Right lobe of liver (tissue), 6 donors: ENCODE measurements around the gene SCN3B. TPM values are rescaled to one million over a fixed set of nuclear protein-coding genes. Genes with fewer than 3 reads are reported as not detected.

Experiments used
- ATAC-seq, 4 donors: fragments of 200-7000 bp; cut with Tn5 transposase; one replicate each; pipeline ENCODE4 v1.9.1; 2020; ENCODE audit warnings: mild to moderate bottlenecking in 4 of 4, moderate library complexity in 4 of 4
- DNase-seq, 3 donors: peaks; one replicate each; pipeline ENCODE4 v3.0.0-alpha.2; 2020
- H3K27ac ChIP-seq, 3 donors: fragments of 200-600 bp; one replicate each; pipeline ENCODE4 v1.8.0; 2022
- H3K27me3 ChIP-seq, 2 donors: fragments of 200-600 bp; one replicate each; pipeline ENCODE4 v1.8.0; 2022
- H3K36me3 ChIP-seq, 4 donors: fragments of 200-600 bp; sonication (generic) in 1 of 4; one replicate each; pipeline versions ENCODE4 v1.5.1 to v1.8.0; 2017 to 2022; ENCODE audit warnings: control low read depth in 1 of 4
- H3K4me1 ChIP-seq, 4 donors: fragments of 200-600 bp; sonication (generic) in 1 of 4; one replicate each; pipeline versions ENCODE4 v1.5.1 to v1.8.0; 2017 to 2022; ENCODE audit warnings: control low read depth in 1 of 4
- H3K4me3 ChIP-seq, 3 donors: fragments of 200-600 bp; one replicate each; pipeline ENCODE4 v1.8.0; 2022
- H3K9me3 ChIP-seq, 4 donors: fragments of 200-600 bp; sonication (generic) in 1 of 4; one replicate each; pipeline versions ENCODE4 v1.5.1 to v1.8.0; 2017 to 2022; ENCODE audit warnings: control low read depth in 1 of 4
- CTCF ChIP-seq, 4 donors: fragments of 200-600 bp in 3 of 4; fragments of 450-650 bp in 1 of 4; IDR thresholded peaks; one replicate each; pipeline versions ENCODE4 v1.5.1 to v1.8.0; 2016 to 2022; ENCODE audit warnings: antibody characterized with exemption in 4 of 4, mild to moderate bottlenecking in 2 of 4
- POLR2A ChIP-seq: fragments of 450-650 bp; IDR thresholded peaks from one replicate; pipeline ENCODE4 v1.6.1; 2017; ENCODE audit warnings: antibody characterized with exemption, mild to moderate bottlenecking
- WGBS: methylation state at CpG from one replicate; pipeline ENCODE4 v1.1.6; 2018; ENCODE audit warnings: low coverage, low lambda C conversion rate; ENCODE audit not compliant: insufficient coverage; ENCODE audit errors: missing lambda C conversion rate; 5-methylcytosine and 5-hydroxymethylcytosine counted together
- intact Hi-C, 2 donors: fragments of 100-400 bp; cut with DNase I; formaldehyde crosslinking; loops; one replicate each; pipeline versions ENCODE4 v1.11.2 to v1.14.1; 2022
- total RNA-seq, 6 experiments: library from RNA; depleted of rRNA in 2 of 6; stranded (reverse); fragments of >200 nt in 2 of 6; fragmentation: NEBNext Ultra II Directional in 3 of 6; extraction: Animal tissue kit (Norgen Biotek cat#: 25700) in 3 of 6; gene quantifications; one replicate each; pipeline versions ENCODE4 v1.1.0 to v1.2.4, GENCODE V29; 2016 to 2023
- donor health status: DM: no; HTN: yes; CAD: no.
- donor health status: DM: no; HTN: no; CAD: no.
- donor health status: DM: no; HTN: no; CAD: no.
- donor health status: DM: no; HTN: yes; CAD: no.
- donor health status: DM: no; HTN: yes; CAD: no.

SCN3B gene
- total RNA-seq, 6 experiments from 2014 or later = 0.04 to 0.20 (median 0.09) TPM; not detected in 1

GRCh38 chr11:123690485-123690884 is 36.1 kb upstream of the SCN3B start:
- TF ChIP-seq CTCF (IDR thresholded peaks at IDR 0.05) (no peak), POLR2A (no peak)

GRCh38 chr11:123684601-123685000 is 30.2 kb upstream of the SCN3B start:
- TF ChIP-seq POLR2A = no peak
- ATAC-seq = no peak
- 85% methylated on average over 6 of the region's 6 CpGs for WGBS
- intact Hi-C loops = no loop called here
- Histone ChIP-seq H3K4me3 (no peak overlapping the region), H3K36me3 (no peaks in the 10 kb centered on the region), H3K27ac (no peak overlapping the region), H3K4me1 (no peaks in the 10 kb centered on the region), H3K27me3 (no peaks in the 10 kb centered on the region), H3K9me3 (no peaks in the 10 kb centered on the region)
- DNase-seq = no peak

More at GRCh38 chr11:123690485-123690884, 36.1 kb upstream of the SCN3B start:
- Histone ChIP-seq H3K4me1 (no peaks in the 10 kb centered on the region), H3K27me3 (no peaks in the 10 kb centered on the region), H3K27ac (no peak overlapping the region), H3K9me3 (no peaks in the 10 kb centered on the region), H3K36me3 (no peaks in the 10 kb centered on the region), H3K4me3 (no peak overlapping the region)
- intact Hi-C loops = no loop called here
- no peak for DNase-seq
- no peak for ATAC-seq
- 48% methylated on average over 3 of the region's 3 CpGs for WGBS

GRCh38 chr11:123683428-123684170 is 29.2 kb upstream of the SCN3B start:
- TF ChIP-seq POLR2A (no peak), CTCF (IDR thresholded peaks at IDR 0.05) (no peak)
- WGBS = 24% methylated on average over 7 of the region's 8 CpGs
- intact Hi-C loops = no loop called here
- DNase-seq (no peak), ATAC-seq (no peak)
- no peak overlapping the region for H3K27ac ChIP-seq
- no peaks in the 10 kb centered on the region for H3K27me3 ChIP-seq
- H3K9me3 ChIP-seq = no peaks in the 10 kb centered on the region
- no peaks in the 10 kb centered on the region for H3K36me3 ChIP-seq
- H3K4me1 ChIP-seq = no peaks in the 10 kb centered on the region
- H3K4me3 ChIP-seq = no peak overlapping the region

DNA sequence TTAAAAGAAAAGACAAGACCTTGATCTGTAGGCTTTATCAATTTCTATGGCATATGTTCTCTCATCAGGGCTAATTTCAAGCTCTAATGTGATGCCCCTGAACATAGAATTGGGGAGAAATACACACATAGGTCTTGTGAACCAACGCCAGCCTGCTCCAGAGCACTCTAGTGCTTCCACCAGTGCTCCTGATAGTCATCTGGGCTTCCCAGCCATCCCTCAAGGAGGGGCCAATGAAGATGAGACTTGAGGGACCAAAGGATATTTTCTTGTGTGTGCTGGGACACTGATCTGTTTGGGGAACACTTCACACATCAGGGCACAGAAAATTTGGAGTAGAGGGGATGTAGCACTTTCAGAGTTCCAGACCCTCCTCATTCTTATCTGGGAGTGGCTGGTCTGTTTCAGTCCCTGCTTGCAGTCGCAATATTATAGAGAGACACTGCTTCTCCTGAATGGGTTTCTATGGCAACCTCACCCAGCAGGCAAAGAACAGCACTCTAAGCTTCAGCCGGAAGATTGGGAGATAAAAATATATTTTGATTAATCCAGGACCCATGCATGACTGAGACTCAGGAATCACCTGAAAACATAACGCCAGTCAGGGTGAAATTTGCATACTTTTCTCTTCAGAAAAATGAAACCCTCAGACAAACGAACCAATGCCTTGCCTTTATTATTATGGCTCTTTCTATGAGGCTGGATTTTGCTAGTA is 28.4 kb upstream of the SCN3B start:
- Histone ChIP-seq H3K27ac (no peak overlapping the region), H3K9me3 (no peaks in the 10 kb centered on the region), H3K4me1 (no peaks in the 10 kb centered on the region), H3K36me3 (no peaks in the 10 kb centered on the region), H3K27me3 (no peaks in the 10 kb centered on the region), H3K4me3 (no peak overlapping the region)
- DNase-seq (no peak), ATAC-seq (no peak)
- WGBS = 48% methylated on average over 5 of the region's 5 CpGs
- TF ChIP-seq POLR2A = no peak
- no peak for TF ChIP-seq CTCF (IDR thresholded peaks at IDR 0.05)
- intact Hi-C loops = no loop called here

- no peak for ATAC-seq
- H3K4me1 ChIP-seq = no peaks in the 10 kb centered on the region
- WGBS = 53% methylated on average over 2 of the region's 2 CpGs
- TF ChIP-seq POLR2A (no peak), CTCF (IDR thresholded peaks at IDR 0.05) (no peak)
- H3K4me3 ChIP-seq = no peak overlapping the region
- H3K9me3 ChIP-seq = no peaks in the 10 kb centered on the region
- H3K27ac ChIP-seq = no peak overlapping the region
- no peak for DNase-seq
- no peaks in the 10 kb centered on the region for H3K36me3 ChIP-seq
- intact Hi-C loops = no loop called here
- H3K27me3 ChIP-seq = no peaks in the 10 kb centered on the region
These were observed 26.6 kb upstream of the SCN3B start for GRCh38 chr11:123681030-123681429.
